SKM-1 treated with dmso at 0.1 percent for 144 hours (cell line): ENCODE data around the gene USH1G.
"Not testable (repeated sequence)": the region's sequence is repeated elsewhere in the genome, so short reads cannot be mapped to it uniquely, and the experiment has no call there.

Experiments used
- DNase-seq: peaks from one replicate; lab custom pipeline; 2025; ENCODE audit not compliant: unreplicated experiment; lab: John Stamatoyannopoulos, UW

USH1G gene

DNA sequence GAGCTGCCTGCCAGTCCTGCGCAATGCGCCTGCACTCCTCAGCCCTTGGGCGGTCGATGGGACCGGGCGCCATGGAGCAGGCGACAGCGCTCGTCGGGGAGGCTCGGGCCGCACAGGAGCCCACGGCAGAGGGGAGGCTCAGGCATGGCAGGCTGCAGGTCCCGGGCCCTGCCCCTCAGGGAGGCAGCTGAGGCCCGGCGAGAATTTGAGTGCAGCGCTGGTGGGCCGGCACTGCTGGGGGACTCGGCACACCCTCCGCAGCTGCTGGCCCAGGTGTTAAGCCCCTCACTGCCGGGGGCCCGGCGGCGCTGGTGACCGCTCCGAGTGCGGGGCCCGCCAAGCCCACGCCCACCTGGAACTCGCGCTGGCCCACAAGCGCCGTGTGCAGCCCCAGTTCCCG is 16.0 kb downstream of the USH1G start:
- DNase-seq, result no peak

DNA sequence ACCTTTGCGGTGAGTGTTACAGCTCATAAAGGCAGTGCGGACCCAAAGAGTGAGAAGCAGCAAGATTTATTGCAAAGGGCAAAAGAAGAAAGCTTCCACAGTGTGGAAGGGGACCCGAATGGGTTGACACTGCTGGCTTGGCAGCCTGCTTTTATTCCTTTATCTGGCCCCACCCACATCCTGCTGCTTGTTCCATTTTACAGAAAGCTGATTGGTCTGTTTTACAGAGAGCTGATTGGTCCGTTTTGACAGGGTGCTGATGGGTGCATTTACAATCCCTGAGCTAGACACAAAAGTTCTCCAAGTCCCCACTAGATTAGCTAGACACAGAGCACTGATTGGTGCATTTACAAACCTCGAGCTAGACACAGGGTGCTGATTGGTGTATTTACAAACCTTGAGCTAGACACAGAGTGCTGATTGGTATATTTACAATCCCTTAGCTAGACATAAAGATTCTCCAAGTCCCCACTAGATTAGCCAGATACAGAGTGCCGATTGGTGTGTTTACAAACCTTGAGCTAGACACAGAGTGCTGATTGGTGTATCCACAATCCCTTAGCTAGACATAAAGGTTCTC is 16.8 kb downstream of the USH1G start:
- not testable (repeated sequence) for DNase-seq

DNA sequence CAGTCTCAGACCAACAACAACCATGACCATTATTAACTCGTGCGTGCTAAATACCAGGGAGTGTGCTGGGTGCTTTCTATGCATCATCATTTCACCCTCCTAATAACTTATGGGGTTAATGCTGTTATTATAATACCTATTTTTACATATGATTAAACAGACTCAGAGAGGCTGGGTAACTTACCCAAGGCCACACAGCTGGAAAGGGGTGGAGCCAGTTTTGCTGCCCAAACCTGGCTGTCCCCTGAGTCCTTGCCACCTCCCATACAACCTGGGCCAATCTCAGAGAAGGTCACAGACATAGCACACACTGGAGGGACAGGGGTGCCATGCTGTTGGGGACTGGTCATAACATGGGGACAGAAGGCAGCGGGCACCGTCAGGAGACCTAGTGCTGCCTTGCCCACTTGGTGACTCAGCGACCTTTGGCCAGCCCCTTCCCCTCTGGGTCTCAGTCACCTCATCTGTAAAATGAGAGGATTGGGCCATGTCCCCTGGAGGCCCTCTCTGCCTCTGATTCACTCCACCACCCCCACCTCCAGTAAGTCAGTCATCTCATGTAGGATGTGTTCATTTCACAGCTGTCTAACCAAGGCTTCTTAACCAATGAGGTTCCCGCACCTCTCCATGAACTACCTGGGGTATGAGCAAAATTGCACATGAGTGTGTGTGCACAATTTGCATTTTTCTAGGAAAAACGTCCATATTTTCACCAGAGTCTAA is 18.2 kb downstream of the USH1G start:
- no peak for DNase-seq

DNA sequence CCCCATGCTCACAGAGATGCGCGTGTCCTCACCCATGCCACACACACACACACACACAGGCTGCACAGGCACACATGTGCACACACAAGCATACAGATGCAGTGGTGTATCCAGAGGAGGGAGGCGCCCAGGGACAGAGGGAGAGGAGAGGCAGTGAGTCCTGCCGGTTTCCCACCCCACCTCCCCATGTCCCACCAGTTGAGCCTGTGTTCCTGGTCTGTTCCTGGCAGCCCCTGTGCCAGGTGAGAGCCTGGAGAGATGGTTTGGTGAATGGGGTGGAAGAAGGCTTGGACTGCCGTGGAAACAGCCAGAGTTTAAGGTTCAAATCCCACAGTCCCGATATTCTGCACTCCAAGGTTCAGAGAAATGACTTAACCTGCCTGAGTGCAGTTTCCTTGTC is 19.4 kb downstream of the USH1G start:
- no peak for DNase-seq

DNA sequence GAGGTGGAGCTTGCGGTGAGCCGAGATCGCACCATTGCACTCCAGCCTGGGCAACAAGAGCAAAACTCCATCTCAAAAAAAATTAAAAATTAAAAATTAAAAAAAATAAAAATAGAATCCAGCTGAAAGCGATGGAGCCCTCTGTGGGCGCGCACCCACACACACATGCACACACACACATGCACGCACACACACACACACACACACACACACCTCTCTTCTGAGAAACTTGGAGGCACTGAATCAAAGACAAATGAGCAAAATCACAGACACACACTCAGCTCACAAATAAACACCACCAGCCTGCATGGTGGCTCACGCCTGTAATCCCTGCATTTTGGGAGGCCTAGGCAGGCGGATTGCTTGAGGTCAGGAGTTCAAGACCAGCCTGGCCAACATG is 20.0 kb downstream of the USH1G start:
- no peak for DNase-seq

DNA sequence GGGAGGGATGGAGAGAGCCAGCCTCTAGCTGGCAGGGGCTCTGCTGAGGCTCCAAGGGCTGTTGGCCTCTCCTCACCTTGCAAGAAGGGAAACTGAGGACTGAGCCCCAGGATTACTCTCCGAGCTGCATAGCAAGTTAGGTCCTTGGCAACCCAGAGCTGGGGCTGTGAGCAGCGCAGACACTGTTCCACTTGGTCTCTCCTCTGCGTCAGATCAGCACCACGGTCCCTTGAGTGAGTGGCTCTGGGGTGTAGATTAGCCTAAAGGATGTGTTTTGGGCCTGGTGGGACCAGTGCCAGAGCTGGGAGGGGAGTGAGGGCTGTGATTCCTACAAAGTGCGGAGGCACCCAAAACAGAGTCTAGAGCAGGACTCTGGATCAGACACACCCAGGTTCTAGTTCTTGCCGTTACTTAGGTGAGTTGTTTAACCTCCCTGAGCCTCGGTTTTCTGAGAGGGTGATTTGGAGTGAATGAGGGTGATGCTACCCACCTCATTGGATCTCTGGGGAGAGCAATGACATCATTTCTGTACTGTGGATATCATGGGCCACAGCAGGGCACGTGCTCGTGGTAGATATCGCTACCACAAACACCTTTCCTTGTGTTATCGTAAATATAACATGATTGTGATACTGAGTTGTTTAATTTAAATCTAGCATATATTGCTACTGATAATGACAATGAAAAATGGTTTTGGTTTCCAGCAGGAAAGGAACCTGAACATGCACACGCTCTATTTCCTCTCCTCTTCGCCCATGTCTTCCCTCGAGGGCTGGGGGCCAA is 21.5 kb downstream of the USH1G start:
- no peak for DNase-seq

DNA sequence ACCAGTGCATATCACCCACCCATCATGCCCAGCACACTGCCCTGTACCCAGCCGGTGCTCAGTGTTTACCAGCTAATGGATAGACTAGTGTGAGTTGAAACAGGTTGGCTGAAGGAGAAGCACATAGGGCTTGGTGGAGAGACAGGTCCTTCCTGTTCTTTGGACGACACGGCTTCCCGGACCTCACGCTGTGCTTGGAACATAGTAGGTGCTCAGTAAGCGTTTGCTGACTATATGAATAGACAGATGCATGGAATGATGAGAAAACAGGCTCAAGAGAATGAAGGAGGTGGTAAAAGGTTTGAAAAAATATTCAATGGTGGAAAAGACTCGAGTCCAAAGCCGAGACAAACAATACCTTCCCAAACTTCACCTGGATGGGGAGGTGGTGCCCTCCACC is 22.8 kb downstream of the USH1G start:
- DNase-seq, result no peak

DNA sequence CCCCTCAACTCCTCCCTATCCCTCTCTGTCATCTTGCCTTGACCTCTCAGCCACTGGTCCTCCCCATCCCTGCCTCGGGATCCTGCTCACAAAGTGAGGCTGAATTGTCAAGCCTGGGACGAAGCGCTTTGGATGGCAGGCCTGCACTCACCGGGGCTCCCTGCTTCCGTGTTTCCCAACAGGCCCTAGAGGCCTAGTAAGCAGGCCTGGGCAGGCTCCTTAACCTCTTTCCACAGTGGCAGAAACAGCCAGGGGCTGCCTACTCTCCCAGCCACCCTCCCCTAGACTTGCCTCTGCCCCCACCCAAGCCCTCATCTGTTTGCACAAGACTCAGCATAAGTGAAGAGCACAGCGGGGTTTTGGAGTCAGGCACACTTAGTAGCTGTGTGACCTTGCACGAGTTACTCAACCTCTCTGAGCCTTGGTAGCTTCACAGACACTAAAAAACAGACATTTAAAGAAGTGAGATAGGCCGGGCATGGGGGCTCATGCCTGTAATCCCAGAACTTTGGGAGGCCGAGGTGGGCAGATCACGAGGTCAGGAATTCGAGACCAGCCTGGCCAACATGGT is 24.6 kb downstream of the USH1G start:
- DNase-seq, result no peak

DNA sequence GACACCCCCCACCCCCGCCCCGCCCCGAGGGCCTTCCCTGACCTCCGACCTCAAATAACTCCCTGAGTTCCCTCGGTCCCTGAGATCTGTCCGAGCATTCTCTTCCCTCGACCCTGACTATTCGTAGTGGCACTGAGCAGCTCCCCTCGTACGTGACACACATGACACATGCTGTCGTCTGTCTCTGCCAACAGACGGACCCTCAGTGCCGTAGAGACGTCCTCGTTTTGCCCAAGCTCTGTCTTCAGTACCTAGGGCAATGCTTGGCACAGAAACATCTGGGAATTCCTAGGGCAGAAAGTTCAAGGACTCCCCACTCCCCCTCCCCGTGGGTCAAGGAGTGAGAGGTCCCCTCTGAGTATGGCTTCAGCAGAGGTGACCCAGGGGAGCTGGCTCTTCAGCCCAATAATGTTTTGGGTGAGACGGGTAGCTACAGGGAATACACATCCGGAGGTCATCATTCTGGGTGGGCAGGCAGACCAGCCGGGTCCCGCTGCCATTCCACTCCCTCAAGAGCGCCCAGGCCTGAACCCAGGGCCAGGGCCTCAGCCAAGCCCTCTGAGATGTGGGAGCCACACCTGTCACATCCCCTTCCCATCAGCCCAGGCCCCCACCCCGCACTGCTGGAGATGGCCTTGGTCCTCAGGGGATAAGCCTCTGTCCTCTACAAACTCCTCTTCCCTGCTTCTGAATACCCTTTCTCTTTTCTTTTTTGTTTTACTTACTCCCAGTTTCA is 29.0 kb downstream of the USH1G start:
- no peak for DNase-seq

DNA sequence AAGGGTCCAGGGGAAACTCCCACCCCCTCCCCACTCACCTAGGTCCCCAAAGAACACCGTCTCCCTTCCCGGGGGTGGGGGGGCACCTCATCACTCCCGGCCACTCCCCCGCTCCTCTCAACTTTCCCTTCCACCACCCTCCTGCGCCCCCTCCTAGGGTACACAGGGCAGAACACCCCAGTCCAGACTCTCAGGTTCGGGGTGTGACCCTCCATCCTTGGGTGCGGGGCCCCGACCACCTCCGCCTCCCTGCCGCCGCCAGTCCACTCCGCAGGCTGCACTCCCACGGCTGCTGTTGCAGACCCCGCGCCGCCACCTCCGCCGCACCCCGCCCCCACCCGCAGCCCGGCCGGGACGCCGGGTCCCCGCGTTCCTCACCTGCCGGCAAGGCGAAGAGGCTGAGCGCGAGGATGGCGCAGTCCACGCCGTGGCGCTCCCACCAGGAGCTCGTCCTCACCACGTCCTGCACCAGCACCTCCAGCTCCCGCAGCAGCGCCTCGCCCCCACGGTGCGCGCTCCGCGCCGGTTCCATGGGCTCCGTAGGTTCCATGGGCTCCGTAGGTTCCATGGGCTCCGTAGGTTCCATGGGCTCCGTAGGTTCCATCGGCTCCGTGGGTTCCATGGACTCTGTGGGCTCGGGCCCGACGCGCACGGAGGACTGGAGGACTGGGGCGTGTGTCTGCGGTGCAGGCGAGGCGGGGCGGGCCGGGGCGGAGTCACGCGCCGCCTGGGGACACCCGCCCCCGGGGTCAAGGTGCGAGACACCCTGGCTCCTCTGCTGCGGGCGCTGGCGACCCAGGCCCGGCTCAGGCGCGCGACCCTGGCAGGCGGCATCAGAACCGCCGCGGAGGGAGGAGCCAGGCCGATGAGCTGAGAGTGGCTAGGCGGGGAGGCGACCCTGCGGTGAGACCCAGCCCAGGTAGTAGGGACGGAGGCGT is 29.8 kb downstream of the USH1G start, which contains the start of gene FADS6:
FADS6 (minus strand) TSS at position 660 of the 938 bp plus-strand sequence; CDS start at position 622, 38 bp downstream.
- no peak for DNase-seq

DNA sequence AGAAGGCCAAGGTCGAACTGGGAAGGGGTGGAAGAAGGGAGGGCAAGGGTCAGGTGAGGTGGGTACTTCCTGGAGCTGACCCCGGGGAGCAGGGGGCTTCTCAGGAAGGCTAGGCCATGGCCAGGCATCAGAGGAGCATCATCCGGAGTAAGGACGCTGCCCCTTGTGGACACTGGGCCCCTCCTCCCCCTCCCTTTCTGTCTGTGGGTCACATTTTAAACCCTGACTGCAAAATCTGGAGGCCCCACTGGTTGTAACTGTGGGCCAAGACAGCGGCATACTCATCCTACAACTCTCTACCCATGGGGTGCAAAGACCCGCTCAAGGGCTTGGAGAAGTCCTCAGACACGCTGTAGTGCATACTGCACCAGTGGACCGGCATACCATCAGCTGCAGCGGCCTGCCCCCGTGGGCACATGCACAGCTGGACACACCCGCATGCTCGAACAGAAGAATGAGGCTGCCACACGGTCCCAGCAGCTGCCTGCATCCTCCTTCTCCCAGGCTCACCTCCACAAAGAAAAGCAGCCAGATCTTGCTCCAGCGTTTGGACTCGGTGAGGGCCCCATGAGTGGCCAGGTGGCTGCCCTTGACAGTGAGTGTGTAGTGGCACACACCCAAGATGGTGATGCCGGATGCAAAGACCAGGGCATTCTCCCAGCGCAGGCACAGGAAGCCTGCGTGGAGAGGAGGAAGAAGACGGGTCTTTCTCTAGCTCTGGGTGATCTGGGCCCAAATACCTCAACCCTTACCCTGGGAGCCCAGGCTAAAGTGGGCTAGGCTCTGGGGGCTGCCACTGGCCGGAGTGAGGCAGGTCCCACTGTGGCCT is 30.8 kb downstream of the USH1G start:
- DNase-seq, result no peak

DNA sequence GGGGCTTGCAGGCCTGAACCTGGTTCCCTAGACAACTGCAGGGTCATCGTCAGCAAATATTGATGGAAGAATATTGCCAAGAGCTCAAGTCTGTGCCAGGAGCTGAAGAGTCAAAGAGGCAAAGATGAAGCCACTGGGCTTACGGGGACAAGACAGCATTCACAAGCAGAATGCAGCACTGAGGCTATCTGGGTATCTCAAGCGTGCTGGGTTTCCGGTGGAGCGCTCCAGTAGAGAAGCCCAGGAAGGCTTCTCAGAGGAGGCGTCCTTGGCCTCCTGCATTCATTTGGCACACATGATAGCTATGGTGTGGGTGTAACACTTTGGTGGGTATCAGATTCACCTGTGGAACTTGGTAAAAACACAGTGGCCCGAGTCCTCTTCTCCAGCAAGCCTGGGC is 32.5 kb downstream of the USH1G start:
- DNase-seq, result no peak

DNA sequence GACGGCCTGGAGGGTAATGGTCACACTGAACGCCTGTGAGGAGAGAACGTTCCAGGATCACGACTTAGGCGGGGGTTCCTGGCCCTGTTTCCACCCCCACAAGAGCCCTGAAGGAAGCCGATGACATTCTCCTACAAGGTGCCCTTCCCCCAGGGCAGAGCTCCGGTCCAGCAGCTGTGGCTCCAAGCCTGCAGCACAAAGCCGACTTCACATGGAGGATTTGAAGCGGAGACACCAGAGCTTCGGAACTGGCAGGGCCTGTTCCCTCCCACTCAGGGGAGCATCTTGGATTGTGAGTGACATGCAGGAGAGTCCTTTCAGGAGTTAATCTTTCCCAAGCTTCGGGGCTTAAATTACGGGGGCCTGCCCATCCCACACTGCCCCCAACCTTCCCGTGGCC is 34.6 kb downstream of the USH1G start:
- no peak for DNase-seq

DNA sequence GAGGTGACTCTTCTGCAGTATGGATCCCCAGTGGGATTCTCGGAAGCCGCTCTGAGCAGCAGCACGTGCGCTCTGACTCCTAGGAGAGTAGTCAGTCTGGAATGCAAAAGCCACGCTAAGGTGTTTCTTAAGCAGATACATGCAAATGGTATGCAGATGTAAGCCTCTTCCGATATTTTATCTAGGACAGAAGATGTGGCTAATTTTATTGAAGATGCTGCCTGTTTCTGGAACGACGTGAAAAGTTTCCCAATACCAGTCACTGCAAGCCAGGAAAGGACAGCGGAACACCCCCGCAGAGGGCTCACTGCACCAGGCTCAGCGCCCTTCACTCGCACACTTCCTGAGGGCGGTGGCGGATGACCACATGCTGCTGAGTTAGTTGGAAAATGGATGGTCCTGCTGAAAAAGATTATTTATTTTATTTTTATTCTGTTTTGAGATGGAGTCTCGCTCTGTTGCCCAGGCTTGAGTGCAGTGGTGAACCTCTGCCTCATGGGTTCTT is 39.8 kb downstream of the USH1G start:
- DNase-seq, result no peak

DNA sequence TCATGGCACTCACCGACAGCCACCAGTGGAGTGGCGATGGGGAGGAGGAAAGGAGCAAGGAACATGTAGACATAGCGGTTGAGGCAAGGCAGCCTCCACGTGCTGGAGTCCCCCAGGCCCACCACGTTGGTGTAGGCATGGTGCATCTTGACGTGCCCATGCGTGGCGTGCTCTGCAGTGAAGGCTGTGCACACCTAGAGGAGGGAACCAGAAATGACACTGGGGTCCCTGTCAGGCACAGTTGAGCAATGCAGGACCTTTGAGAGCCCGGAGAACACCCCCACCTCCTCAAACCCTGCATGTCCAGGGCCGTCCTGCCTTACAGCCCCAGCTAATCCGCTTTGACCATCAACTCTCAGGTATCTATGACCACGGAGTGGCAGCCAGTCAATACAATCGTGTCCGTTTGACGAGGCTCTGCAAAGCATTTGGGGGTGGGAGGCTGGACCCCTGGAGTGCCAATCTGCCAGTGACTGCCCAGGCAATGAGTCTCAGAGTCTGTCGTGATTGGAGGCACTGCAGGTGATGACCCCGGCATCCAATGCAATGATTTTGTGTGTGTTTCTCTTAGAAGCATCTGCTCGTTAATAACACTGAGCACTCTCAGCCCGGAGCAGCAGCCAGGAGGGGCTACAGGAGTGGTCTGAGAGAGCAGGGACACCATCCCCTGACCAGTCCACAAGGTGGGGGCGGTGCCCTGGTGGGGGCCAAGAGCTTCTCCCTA is 40.4 kb downstream of the USH1G start:
- DNase-seq, result no peak

DNA sequence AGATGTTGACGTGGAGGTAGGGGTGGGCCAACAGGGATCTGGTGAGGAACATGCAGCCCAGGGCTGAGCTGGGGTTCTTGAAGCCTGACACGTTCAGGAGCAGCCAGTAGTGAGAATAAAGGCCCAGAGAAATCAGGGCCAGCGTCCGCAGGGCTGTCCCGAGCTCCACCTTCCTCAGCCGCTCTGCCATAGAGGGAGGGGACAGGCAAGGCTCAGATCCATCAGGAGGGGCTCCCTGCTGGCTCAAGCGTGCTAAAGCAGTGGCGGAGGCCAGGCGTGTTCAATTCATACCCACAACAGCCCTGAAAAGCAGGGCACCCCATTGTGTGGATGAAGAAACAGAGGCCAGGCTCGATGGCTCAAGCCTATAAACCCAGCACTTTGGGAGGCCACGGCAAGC is 42.0 kb downstream of the USH1G start:
- no peak for DNase-seq

DNA sequence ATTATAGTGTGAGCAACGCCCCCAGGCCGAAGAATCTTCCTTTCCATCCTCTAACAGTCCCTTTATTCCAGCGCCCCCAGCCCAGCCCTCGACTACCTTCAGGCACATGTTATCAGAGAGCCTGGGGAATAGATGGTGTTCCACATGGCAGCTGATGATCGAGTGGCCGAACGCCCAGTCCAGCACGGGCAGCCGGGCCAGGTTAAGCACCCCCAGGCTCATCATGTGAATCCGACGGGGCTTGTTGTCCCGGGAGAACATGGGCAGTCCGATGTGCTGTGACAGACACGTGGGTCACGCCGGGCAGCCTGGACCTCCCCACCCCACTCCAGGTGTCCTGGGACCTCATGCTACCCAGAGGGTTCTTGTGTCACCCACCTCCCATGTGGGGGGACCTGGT is 43.7 kb downstream of the USH1G start:
- DNase-seq, result no peak

DNA sequence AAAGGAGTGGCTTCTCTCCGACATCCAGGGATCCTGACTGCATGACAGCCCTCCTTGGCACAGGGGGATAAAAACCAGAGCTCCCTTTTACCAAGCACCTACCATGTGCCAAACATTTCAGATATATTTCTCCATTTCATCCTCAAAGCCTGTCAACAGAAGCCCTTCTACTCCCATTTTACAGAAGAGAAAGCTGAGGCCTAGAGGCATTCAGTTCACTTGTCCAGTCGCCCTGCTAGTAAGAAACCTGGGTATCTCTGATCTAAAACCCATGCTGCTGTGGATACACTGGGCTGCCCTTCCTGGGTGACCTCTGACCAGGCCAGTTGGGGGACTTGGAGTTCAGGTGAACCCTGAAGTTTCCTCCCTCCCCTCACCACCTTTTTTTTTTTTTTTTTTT is 44.4 kb downstream of the USH1G start:
- no peak for DNase-seq
